ENCODE measurements around the gene MARCHF10.

- TF ChIP-seq CTCF (IDR thresholded peaks at IDR 0.05) (no peak), POLR2A (IDR thresholded peaks at IDR 0.05) (no peak), POLR2AphosphoS5 (IDR thresholded peaks at IDR 0.05) (no peak)
These were observed 5.4 kb downstream of the MARCHF10 start for GRCh38 chr17:62802561-62803205.
